ENCODE results near the gene TMEM80. TPM values are rescaled to one million over a fixed set of nuclear protein-coding genes. Genes with fewer than 3 reads are reported as not detected.
"Not testable (repeated sequence)": the region's sequence is repeated elsewhere in the genome, so short reads cannot be mapped to it uniquely, and the experiment has no call there.

TMEM80 gene
- total RNA-seq, 1 donor from 2014 or later: 12.8 TPM

DNA sequence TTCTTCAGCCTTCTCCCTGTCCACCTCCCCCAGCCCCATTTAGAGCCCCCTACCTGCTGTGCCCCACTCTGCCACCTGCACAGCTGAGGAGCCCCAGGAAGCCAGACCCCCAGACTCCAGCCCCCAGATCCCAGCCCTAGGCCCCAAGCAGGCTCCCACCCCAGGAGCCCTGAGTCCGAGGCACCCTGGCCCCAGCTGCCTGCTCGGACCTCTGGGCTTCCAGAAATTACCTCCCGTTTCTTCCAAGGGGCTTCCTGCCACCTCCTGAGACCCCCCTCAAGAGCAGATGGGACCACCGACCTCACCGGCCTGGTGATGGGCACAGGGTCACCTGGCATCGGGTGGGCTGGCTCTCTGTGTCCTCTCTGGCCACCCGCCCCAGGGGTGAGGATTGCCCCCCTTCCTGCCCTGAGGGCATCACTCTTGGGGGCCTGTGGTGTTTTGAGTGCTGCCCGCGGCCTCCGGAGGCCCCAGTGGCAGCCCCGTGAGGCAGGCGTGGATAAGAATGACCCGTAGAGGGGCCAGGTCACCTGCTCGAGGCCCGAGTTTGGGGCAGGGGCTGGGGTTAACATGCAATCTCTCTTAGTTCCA, 33.4 kb downstream of the TMEM80 start:
- TF ChIP-seq, protein P1, sequence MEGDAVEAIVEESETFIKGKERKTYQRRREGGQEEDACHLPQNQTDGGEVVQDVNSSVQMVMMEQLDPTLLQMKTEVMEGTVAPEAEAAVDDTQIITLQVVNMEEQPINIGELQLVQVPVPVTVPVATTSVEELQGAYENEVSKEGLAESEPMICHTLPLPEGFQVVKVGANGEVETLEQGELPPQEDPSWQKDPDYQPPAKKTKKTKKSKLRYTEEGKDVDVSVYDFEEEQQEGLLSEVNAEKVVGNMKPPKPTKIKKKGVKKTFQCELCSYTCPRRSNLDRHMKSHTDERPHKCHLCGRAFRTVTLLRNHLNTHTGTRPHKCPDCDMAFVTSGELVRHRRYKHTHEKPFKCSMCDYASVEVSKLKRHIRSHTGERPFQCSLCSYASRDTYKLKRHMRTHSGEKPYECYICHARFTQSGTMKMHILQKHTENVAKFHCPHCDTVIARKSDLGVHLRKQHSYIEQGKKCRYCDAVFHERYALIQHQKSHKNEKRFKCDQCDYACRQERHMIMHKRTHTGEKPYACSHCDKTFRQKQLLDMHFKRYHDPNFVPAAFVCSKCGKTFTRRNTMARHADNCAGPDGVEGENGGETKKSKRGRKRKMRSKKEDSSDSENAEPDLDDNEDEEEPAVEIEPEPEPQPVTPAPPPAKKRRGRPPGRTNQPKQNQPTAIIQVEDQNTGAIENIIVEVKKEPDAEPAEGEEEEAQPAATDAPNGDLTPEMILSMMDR (IDR thresholded peaks at IDR 0.05): no peak
- TF ChIP-seq POLR2A (IDR thresholded peaks at IDR 0.05): no peak
- no peak for TF ChIP-seq POLR2AphosphoS5 (IDR thresholded peaks at IDR 0.05; ENCODE audit: insufficient read depth in 1 of 2, low read depth in 1 of 2)
- H3K4me3 ChIP-seq: no peak overlapping the region
- peak overlapping the region; percentile 81 for H3K27ac ChIP-seq
- peaks cover 39% of the 10 kb centered on the region for H3K4me1 ChIP-seq
- DNase-seq (ENCODE audit: extremely low spot score in 2 of 2): no peak
- H3K9me3 ChIP-seq: no peaks in the 10 kb centered on the region
- H3K27me3 ChIP-seq: no peaks in the 10 kb centered on the region
- intact Hi-C loops (cut with DNase I): loop anchor here (5.0 to 10.0 kb wide), 2 partner anchors 67 to 174 kb away; no protein-coding TSS in a partner anchor
- no peaks in the 10 kb centered on the region for H3K36me3 ChIP-seq

GRCh38 chr11:729492-730074, 34.0 kb downstream of the TMEM80 start:
- no peaks in the 10 kb centered on the region for H3K27me3 ChIP-seq
- H3K4me3 ChIP-seq: no peak overlapping the region
- intact Hi-C loops (cut with DNase I): loop anchor here (5.0 to 10.0 kb wide), 2 partner anchors 67 to 175 kb away; no protein-coding TSS in a partner anchor
- TF ChIP-seq POLR2A (IDR thresholded peaks at IDR 0.05) (no peak), POLR2AphosphoS5 (IDR thresholded peaks at IDR 0.05; ENCODE audit: insufficient read depth in 1 of 2, low read depth in 1 of 2) (no peak)
- TF ChIP-seq, protein P1 (IDR thresholded peaks at IDR 0.05): no peak
- H3K36me3 ChIP-seq: no peaks in the 10 kb centered on the region
- peaks cover 39% of the 10 kb centered on the region for H3K4me1 ChIP-seq
- H3K27ac ChIP-seq: no peak overlapping the region
- H3K9me3 ChIP-seq: no peaks in the 10 kb centered on the region
- no peak for DNase-seq (ENCODE audit: extremely low spot score in 2 of 2)

GRCh38 chr11:733072-733471, 37.5 kb downstream of the TMEM80 start:
- TF ChIP-seq, protein P1 (IDR thresholded peaks at IDR 0.05): no peak
- TF ChIP-seq POLR2AphosphoS5 (IDR thresholded peaks at IDR 0.05; ENCODE audit: insufficient read depth in 1 of 2, low read depth in 1 of 2) (no peak), POLR2A (IDR thresholded peaks at IDR 0.05) (no peak)
- Histone ChIP-seq H3K36me3 (no peaks in the 10 kb centered on the region), H3K4me3 (no peak overlapping the region), H3K27me3 (no peaks in the 10 kb centered on the region), H3K9me3 (no peaks in the 10 kb centered on the region), H3K27ac (no peak overlapping the region), H3K4me1 (peaks cover 18% of the 10 kb centered on the region)
- no peak for DNase-seq (ENCODE audit: extremely low spot score in 2 of 2)
- intact Hi-C loops (cut with DNase I): no loop called here

GRCh38 chr11:734541-734940, 38.9 kb downstream of the TMEM80 start:
- H3K9me3 ChIP-seq; H3K27me3 ChIP-seq; H3K36me3 ChIP-seq; H3K4me1 ChIP-seq; intact Hi-C loops (cut with DNase I); DNase-seq (ENCODE audit: extremely low spot score in 2 of 2); H3K4me3 ChIP-seq; H3K27ac ChIP-seq: not testable (repeated sequence)

- intact Hi-C loops (cut with DNase I): no loop called here
- H3K27me3 ChIP-seq: no peaks in the 10 kb centered on the region
- H3K27ac ChIP-seq: no peak overlapping the region
- no peaks in the 10 kb centered on the region for H3K9me3 ChIP-seq
- H3K4me3 ChIP-seq: no peak overlapping the region
- H3K36me3 ChIP-seq: no peaks in the 10 kb centered on the region
- peaks cover 9% of the 10 kb centered on the region for H3K4me1 ChIP-seq
- no peak for TF ChIP-seq POLR2A (IDR thresholded peaks at IDR 0.05)
- no peak for TF ChIP-seq POLR2AphosphoS5 (IDR thresholded peaks at IDR 0.05; ENCODE audit: insufficient read depth in 1 of 2, low read depth in 1 of 2)
- TF ChIP-seq, protein P1 (IDR thresholded peaks at IDR 0.05): no peak
- DNase-seq (ENCODE audit: extremely low spot score in 2 of 2): no peak
These were observed 41.8 kb downstream of the TMEM80 start for GRCh38 chr11:737366-737765.

All from vagina (tissue), 2 donors.